VCaP (cell line): ENCODE measurements around the gene GBP7.

Experiments used
- H3K27ac ChIP-seq: fragments of 450-650 bp; 2 replicates; pipeline ENCODE4 v1.5.1; 2017
- CTCF ChIP-seq: fragments of 450-650 bp; conservative IDR thresholded peaks from 2 replicates; pipeline ENCODE4 v1.5.1; 2017; ENCODE audit warnings: mild to moderate bottlenecking, moderate library complexity

GBP7 gene

GRCh38 chr1:89102021-89102420, 73.8 kb downstream of the GBP7 start:
- TF ChIP-seq CTCF = no peak
- H3K27ac ChIP-seq = no peak overlapping the region

- TF ChIP-seq CTCF = no peak
- H3K27ac ChIP-seq = no peak overlapping the region
Measured at GRCh38 chr1:89100412-89100811, 75.4 kb downstream of the GBP7 start.

- H3K27ac ChIP-seq = no peak overlapping the region
- no peak for TF ChIP-seq CTCF
Measured at GRCh38 chr1:89098857-89099256, 76.9 kb downstream of the GBP7 start.

GRCh38 chr1:89095737-89096136, 80.1 kb downstream of the GBP7 start:
- TF ChIP-seq CTCF = no peak
- H3K27ac ChIP-seq = no peak overlapping the region

- TF ChIP-seq CTCF = no peak
- no peak overlapping the region for H3K27ac ChIP-seq
Measured at GRCh38 chr1:89089962-89090361, 85.8 kb downstream of the GBP7 start.

- no peak for TF ChIP-seq CTCF
- H3K27ac ChIP-seq = peak overlapping the region; percentile 40
Measured at GRCh38 chr1:89088572-89088971, 87.2 kb downstream of the GBP7 start.

GRCh38 chr1:89087241-89087640, 88.6 kb downstream of the GBP7 start:
- no peak for TF ChIP-seq CTCF
- H3K27ac ChIP-seq = no peak overlapping the region

- H3K27ac ChIP-seq = no peak overlapping the region
- TF ChIP-seq CTCF = no peak
Measured at GRCh38 chr1:89085781-89086180, 90.0 kb downstream of the GBP7 start.
